Endothelial cell of umbilical vein (primary cell): ENCODE measurements around the gene INSIG2.

ENCODE experiments used
- EZH2 ChIP-seq: IDR thresholded peaks from 2 replicates; pipeline ENCODE4 v1.6.1; 2012; ENCODE audit warnings: borderline replicate concordance, low read depth, mild to moderate bottlenecking, moderate library complexity, low read length, inconsistent platforms; ENCODE audit not compliant: severe bottlenecking
- JUN ChIP-seq: IDR thresholded peaks from 2 replicates; pipeline ENCODE4 v1.6.1; 2011; ENCODE audit warnings: borderline replicate concordance, low read depth; ENCODE audit not compliant: insufficient read length, insufficient read depth
- POLR2A ChIP-seq: IDR thresholded peaks from 2 replicates; pipeline ENCODE4 v1.6.1; 2012; ENCODE audit warnings: low read depth, mild to moderate bottlenecking, control low read depth, low read length
- TF ChIP-seq, protein P1 (sequence below), 2 donors: IDR thresholded peaks; 1 replicate in 1 of 2; 2 replicates in 1 of 2; pipeline ENCODE4 v1.5.1; 2011; ENCODE audit warnings: low read length in 2 of 2, mild to moderate bottlenecking in 2 of 2, moderate library complexity in 2 of 2, control low read depth in 1 of 2, inconsistent platforms in 1 of 2, low read depth in 1 of 2; ENCODE audit not compliant: insufficient read depth in 1 of 2; ENCODE audit errors: extremely low read depth in 1 of 2
- TF ChIP-seq, protein P2 (sequence below): IDR thresholded peaks from 2 replicates; pipeline ENCODE4 v1.6.1; 2011; ENCODE audit not compliant: insufficient read depth, insufficient read length

DNA sequence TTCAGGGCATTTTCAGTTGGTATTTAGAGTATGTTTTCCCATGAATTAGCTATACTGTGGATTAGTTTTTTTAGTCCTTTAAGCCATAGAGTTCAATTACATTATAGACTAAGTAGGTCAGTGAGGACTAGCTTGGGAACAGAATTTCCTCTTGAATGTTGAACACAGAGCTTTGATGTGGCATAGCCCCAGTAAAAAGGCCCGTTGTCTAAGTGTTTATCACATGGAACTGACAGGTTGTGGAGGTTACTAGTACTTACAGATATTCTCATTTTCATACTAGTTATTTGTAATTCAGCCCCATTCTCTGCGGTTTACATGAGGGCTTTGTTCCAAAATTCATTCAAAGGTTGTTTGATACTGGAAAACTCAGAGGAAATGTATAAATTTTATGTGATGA is 6.2 kb downstream of the INSIG2 start:
- TF ChIP-seq JUN (no peak), POLR2A (no peak), EZH2 (no peak)
- TF ChIP-seq, protein P1, sequence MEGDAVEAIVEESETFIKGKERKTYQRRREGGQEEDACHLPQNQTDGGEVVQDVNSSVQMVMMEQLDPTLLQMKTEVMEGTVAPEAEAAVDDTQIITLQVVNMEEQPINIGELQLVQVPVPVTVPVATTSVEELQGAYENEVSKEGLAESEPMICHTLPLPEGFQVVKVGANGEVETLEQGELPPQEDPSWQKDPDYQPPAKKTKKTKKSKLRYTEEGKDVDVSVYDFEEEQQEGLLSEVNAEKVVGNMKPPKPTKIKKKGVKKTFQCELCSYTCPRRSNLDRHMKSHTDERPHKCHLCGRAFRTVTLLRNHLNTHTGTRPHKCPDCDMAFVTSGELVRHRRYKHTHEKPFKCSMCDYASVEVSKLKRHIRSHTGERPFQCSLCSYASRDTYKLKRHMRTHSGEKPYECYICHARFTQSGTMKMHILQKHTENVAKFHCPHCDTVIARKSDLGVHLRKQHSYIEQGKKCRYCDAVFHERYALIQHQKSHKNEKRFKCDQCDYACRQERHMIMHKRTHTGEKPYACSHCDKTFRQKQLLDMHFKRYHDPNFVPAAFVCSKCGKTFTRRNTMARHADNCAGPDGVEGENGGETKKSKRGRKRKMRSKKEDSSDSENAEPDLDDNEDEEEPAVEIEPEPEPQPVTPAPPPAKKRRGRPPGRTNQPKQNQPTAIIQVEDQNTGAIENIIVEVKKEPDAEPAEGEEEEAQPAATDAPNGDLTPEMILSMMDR (IDR thresholded peaks at IDR 0.05; ENCODE audit: extremely low read depth in 1 of 2, insufficient read depth in 1 of 2, low read depth in 1 of 2, low read length in 2 of 2) = no peak
- TF ChIP-seq, protein P2, sequence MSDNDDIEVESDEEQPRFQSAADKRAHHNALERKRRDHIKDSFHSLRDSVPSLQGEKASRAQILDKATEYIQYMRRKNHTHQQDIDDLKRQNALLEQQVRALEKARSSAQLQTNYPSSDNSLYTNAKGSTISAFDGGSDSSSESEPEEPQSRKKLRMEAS = no peak
